ENCODE measurements around the gene TMEM54.

- TF ChIP-seq ZNF33A (CRISPR knock-in tag; IDR thresholded peaks at IDR 0.05; ENCODE audit: borderline replicate concordance) (no peak), CTCF (CRISPR knock-in tag; IDR thresholded peaks at IDR 0.05) (no peak)
These were observed 45.1 kb downstream of the TMEM54 start for GRCh38 chr1:32855861-32856617.
